ENCODE measurements around the gene KIZ.
"Not testable (repeated sequence)": the region's sequence is repeated elsewhere in the genome, so short reads cannot be mapped to it uniquely, and the experiment has no call there.

Gene KIZ

GRCh38 chr20:21232546-21233280, 106.8 kb downstream of the KIZ start:
- no peak for DNase-seq

- no peak for DNase-seq
Measured at GRCh38 chr20:21234324-21234723, 108.4 kb downstream of the KIZ start.

GRCh38 chr20:21234806-21235483, 109.1 kb downstream of the KIZ start:
- no peak for DNase-seq

GRCh38 chr20:21235484-21236445, 109.9 kb downstream of the KIZ start:
- peak; percentile 78 for DNase-seq

GRCh38 chr20:21237956-21238799, 112.3 kb downstream of the KIZ start:
- DNase-seq, result no peak

- no peak for DNase-seq
Measured at GRCh38 chr20:21238818-21239536, 113.1 kb downstream of the KIZ start.

- DNase-seq, result no peak
Measured at GRCh38 chr20:21240394-21240793, 114.5 kb downstream of the KIZ start.

GRCh38 chr20:21241406-21241805, 115.5 kb downstream of the KIZ start:
- DNase-seq, result no peak

GRCh38 chr20:21243811-21244210, 117.9 kb downstream of the KIZ start:
- no peak for DNase-seq

- DNase-seq, result no peak
Measured at GRCh38 chr20:21244808-21245207, 118.9 kb downstream of the KIZ start.

GRCh38 chr20:21246161-21246560, 120.3 kb downstream of the KIZ start:
- no peak for DNase-seq

GRCh38 chr20:21247603-21248095, 121.8 kb downstream of the KIZ start:
- not testable (repeated sequence) for DNase-seq

- no peak for DNase-seq
Measured at GRCh38 chr20:21251278-21251677, 125.4 kb downstream of the KIZ start.

- no peak for DNase-seq
Measured at GRCh38 chr20:21257192-21257591, 131.3 kb downstream of the KIZ start.

GRCh38 chr20:21258411-21258810, 132.5 kb downstream of the KIZ start:
- no peak for DNase-seq

- DNase-seq, result no peak
Measured at GRCh38 chr20:21259346-21259745, 133.5 kb downstream of the KIZ start.

GRCh38 chr20:21262812-21263211, 136.9 kb downstream of the KIZ start:
- DNase-seq, result peak in 1 of 2 donors; percentile 42

- DNase-seq, result no peak
Measured at GRCh38 chr20:21265261-21266190, 139.6 kb downstream of the KIZ start.

GRCh38 chr20:21266191-21266536, 140.3 kb downstream of the KIZ start:
- DNase-seq, result no peak

GRCh38 chr20:21269772-21270171, 143.9 kb downstream of the KIZ start:
- DNase-seq, result no peak

All from inflammatory macrophage (primary cell).